GM18502 (cell line): Measurements from ENCODE around the gene TSPAN10.

Experiments used
- ATAC-seq: cut with Tn5 transposase; IDR thresholded peaks from one replicate; pipeline ENCODE4 v1.9.1; 2021; ENCODE audit warnings: mild to moderate bottlenecking; ENCODE audit not compliant: unreplicated experiment, poor library complexity

Gene TSPAN10

GRCh38 chr17:81684442-81684911, 47.5 kb downstream of the TSPAN10 start:
- no peak for ATAC-seq

- ATAC-seq = no peak
Observed at GRCh38 chr17:81685108-81685507, 48.1 kb downstream of the TSPAN10 start.

- ATAC-seq = no peak
Observed at GRCh38 chr17:81686614-81687013, 49.6 kb downstream of the TSPAN10 start.

GRCh38 chr17:81687770-81688541, 51.0 kb downstream of the TSPAN10 start:
- no peak for ATAC-seq

GRCh38 chr17:81688616-81689015, 51.6 kb downstream of the TSPAN10 start:
- no peak for ATAC-seq

GRCh38 chr17:81690066-81690465, 53.1 kb downstream of the TSPAN10 start:
- no peak for ATAC-seq

- no peak for ATAC-seq
Observed at GRCh38 chr17:81690549-81690948, 53.6 kb downstream of the TSPAN10 start.

GRCh38 chr17:81691196-81691595, 54.2 kb downstream of the TSPAN10 start:
- ATAC-seq = no peak

GRCh38 chr17:81691608-81692007, 54.6 kb downstream of the TSPAN10 start:
- ATAC-seq = no peak

GRCh38 chr17:81693509-81694210, 56.7 kb downstream of the TSPAN10 start:
- no peak for ATAC-seq

- ATAC-seq = no peak
Observed at GRCh38 chr17:81694810-81695209, 57.8 kb downstream of the TSPAN10 start.

GRCh38 chr17:81695211-81695610, 58.2 kb downstream of the TSPAN10 start:
- no peak for ATAC-seq

- no peak for ATAC-seq
Observed at GRCh38 chr17:81695801-81696200, 58.8 kb downstream of the TSPAN10 start.

- no peak for ATAC-seq
Observed at GRCh38 chr17:81696218-81696941, 59.4 kb downstream of the TSPAN10 start.

GRCh38 chr17:81697261-81698044, 60.5 kb downstream of the TSPAN10 start:
- ATAC-seq = no peak
